HG02884 (cell line): ENCODE data around the gene B3GALT6.
A peak's percentile ranks its signal among the peaks of the same experiment; 100 is the strongest.

Experiments used
- ATAC-seq: cut with Tn5 transposase; IDR thresholded peaks from one replicate; pipeline ENCODE4 v1.9.1; 2021; ENCODE audit warnings: mild to moderate bottlenecking, moderate library complexity; ENCODE audit not compliant: unreplicated experiment

B3GALT6 gene

GRCh38 chr1:1230656-1231399 lies 1.2 kb upstream of the B3GALT6 start:
- ATAC-seq: no peak

- peak; percentile 88 for ATAC-seq
These were observed 433 bp upstream of the B3GALT6 start, which contains the start of gene SDF4 for GRCh38 chr1:1231400-1232207. Gene SDF4 (minus strand): TSS chr1:1232001. CDS start chr1:1228772, 3,229 bp downstream.

- ATAC-seq: no peak
These were observed 944 bp downstream of the B3GALT6 start for GRCh38 chr1:1232796-1233566.

- no peak for ATAC-seq
These were observed 1.5 kb downstream of the B3GALT6 start for GRCh38 chr1:1233567-1233892.

GRCh38 chr1:1234180-1234808 lies 2.3 kb downstream of the B3GALT6 start:
- ATAC-seq: no peak

- no peak for ATAC-seq
These were observed 3.1 kb downstream of the B3GALT6 start for GRCh38 chr1:1235016-1235744.

GRCh38 chr1:1236176-1236763 lies 4.2 kb downstream of the B3GALT6 start:
- no peak for ATAC-seq

GRCh38 chr1:1236945-1237873 lies 5.2 kb downstream of the B3GALT6 start:
- no peak for ATAC-seq

- no peak for ATAC-seq
These were observed 6.1 kb downstream of the B3GALT6 start for GRCh38 chr1:1237874-1238701.

- ATAC-seq: no peak
These were observed 6.7 kb downstream of the B3GALT6 start for GRCh38 chr1:1238702-1239178.

GRCh38 chr1:1239227-1239613 lies 7.2 kb downstream of the B3GALT6 start:
- ATAC-seq: no peak

GRCh38 chr1:1239614-1240347 lies 7.7 kb downstream of the B3GALT6 start:
- ATAC-seq: no peak

GRCh38 chr1:1240348-1240732 lies 8.3 kb downstream of the B3GALT6 start:
- ATAC-seq: no peak

GRCh38 chr1:1240822-1241587 lies 9.0 kb downstream of the B3GALT6 start:
- no peak for ATAC-seq

GRCh38 chr1:1241588-1242219 lies 9.7 kb downstream of the B3GALT6 start:
- ATAC-seq: no peak
